ENCODE measurements around the gene SLC35F1. TPM values are rescaled to one million over a fixed set of nuclear protein-coding genes. Genes with fewer than 3 reads are reported as not detected.
A peak's percentile ranks its signal among the peaks of the same experiment; 100 is the strongest.
"Not testable (repeated sequence)": the region's sequence is repeated elsewhere in the genome, so short reads cannot be mapped to it uniquely, and the experiment has no call there.

Gene SLC35F1
- total RNA-seq (2014; rRNA removed; shearing (Covaris generic)), result 0.68 and 0.84 TPM in 2 replicates

DNA sequence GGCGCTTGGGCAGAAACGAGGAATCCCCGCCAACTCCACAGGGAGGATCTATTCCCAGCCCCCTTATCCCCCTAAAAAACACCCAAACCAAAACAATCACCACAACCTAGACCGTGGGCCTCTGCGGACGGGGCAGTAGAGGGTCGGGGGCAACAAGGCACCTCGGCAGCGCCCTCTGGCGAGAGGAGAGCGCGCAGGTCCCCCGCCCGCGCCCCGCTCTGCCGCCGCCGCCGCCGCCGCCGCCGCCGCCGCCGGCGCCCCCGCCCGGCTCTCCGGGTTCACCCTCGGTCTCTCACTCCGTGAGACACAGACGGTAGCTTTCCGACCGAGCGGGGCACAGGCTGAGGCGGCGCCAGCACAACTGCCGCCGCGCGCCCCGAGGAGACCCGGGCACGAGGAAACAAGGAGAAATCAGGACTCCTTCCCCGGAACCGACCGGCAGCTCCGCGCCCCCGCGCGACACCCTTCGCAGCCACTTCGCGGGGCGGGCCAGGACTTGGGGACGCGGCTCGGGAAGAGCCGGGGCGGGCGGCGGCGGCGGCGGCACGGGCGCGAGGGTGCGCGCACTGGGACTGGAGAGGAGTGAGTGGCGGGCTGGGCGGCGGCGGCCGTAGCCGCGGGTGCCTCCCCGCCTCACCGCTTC lies at the start of gene SLC35F1:
TSS of gene SLC35F1 (plus strand) at position 307 of the 643 bp plus-strand sequence.
- DNase-seq (ENCODE audit: low read depth), result no peak

DNA sequence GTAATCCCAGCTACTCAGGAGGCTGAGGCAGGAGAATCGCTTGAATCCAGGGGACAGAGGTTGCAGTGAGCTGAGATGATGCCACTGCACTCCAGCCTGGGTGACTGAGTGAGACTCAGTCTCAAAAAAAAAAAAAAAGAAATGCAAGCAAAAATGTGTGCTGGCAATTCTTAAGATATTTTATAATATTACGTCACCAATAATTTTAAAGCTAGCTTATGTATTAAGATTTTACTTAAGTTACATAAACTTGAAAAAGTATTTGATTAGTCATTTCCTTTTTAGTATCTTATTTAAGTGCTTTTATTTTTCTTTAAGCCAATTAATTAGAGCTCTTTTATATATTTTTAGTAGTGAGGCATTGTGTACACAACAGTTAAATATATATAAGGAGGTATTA lies 48.5 kb upstream of the SLC35F1 start:
- DNase-seq (ENCODE audit: low read depth), result not testable (repeated sequence)

DNA sequence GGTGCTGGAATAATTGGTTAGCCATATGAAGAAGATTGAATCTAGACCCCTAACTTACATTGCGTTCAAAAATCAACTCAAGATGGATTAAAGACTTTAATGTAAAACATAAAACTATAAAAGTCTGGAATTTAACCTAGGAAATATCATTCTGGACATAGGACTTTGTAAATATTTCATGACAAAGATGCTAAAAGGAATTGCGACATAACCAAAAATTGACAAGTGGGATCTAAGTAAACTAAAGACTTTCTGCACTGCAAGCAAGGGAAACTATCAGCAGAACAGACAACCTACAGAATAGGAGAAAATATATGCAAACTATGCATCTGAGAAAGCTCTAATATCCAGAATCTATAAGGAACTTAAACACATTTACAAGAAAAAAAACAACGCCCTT lies 45.5 kb upstream of the SLC35F1 start:
- DNase-seq (ENCODE audit: low read depth), result no peak

DNA sequence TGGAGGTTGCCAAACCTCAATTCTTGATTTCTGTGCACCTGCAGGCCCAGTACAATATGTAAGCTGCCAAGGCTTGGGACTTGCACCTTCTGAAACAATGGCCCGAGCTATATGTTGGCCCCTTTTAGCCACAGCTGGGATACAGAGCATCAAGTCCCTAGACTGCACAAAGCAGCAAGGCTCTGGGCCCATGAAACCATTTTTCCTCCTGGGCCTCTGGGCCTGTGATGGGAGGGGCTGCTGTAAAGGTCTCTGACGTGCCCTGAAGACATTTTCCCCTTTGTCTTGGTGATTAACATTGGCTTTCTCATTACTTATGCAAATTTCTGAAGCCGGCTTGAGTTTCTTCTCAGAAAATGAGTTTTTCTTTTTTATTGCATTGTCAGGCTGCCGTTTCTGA lies 40.5 kb upstream of the SLC35F1 start:
- no peak for DNase-seq (ENCODE audit: low read depth)

DNA sequence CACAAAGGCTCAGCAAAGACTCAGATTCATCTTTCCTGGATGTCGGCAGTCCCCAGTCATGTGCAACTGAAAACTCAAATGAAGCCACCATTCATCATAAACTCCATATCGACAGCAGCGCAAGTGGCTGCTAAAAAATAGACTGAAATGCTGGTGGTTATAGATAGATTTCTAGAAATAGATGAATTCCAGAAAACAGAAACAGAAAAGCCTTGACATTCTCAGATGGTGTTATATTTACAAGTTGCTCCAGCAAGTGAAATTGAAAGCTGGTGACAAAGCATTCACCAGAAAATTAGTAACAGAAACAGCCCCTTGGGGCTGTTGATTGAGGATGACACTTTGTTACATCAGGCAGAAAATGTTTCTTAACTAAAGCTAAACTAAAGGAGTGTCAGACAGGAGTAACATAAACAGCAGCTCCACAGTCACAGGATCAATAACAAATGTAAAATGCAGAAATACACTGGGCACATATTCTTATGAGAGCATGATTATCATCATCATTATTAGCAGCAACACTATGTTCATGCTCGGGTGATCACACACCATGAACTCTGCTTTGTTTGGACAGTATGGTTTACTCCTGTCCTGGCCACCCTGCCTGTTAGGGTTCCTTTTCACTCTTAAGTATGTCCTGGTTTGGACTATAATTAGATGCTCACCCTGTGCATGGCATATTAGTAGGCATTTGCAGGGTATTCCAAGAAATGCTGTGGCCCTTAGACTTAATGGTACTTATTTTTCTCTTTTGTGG lies 36.4 kb upstream of the SLC35F1 start:
- DNase-seq (ENCODE audit: low read depth), result no peak

DNA sequence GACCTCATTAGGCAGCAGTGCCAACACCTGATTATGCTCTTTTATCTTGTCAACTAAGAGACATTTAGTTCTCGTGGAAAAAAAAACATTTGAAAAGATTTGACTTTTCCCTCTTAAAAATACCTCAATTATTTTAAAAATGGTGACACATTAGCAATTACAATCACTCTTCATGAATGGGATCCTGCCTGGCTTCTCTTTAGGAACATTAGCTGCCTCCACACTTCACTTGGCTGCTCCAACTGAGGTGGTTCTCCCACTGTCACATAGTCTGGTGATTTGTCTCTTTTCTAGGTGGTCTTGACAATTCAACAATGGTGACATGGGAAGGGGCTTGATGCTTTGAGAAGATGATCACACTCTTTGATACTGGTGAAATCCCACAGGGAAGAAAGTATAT lies 26.2 kb upstream of the SLC35F1 start:
- DNase-seq (ENCODE audit: low read depth), result no peak

- no peak for DNase-seq (ENCODE audit: low read depth)
Observed at GRCh38 chr6:117890172-117890571, 16.9 kb upstream of the SLC35F1 start.

- peak; percentile 15 for DNase-seq (ENCODE audit: low read depth)
Observed at GRCh38 chr6:117906507-117906957, 532 bp upstream of the SLC35F1 start.

DNA sequence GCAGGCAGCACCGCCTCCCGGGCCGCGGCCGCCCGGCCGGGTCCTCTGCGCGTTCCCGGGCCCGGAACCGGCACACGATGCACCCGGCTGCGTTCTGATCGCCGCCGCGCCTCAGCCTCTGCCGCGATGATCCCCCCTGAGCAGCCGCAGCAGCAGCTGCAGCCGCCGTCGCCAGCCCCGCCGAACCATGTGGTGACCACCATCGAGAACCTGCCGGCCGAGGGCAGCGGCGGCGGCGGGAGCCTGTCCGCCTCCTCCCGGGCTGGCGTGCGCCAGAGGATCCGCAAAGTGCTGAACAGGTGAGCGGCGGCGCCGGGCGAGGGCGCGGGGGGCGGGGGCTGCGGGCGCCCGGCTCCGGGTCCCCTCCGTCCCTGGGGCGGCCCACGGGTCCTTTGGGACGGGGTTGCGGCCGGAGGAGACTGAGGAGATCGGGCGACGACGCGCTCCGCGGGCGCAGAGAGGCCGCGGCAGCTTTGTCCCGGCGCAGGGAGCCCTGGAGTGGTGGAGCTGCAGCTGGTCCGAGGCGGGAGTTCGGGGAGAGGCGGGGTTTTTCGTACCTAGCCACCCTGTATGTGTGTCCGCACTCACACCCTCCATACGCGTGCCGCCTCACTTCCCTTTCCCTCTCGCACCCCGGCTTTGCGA lies 659 bp downstream of the SLC35F1 start:
- DNase-seq (ENCODE audit: low read depth), result no peak

GRCh38 chr6:117908246-117909068 lies 1.4 kb downstream of the SLC35F1 start:
- no peak for DNase-seq (ENCODE audit: low read depth)

GRCh38 chr6:117909638-117910037 lies 2.6 kb downstream of the SLC35F1 start:
- no peak for DNase-seq (ENCODE audit: low read depth)

DNA sequence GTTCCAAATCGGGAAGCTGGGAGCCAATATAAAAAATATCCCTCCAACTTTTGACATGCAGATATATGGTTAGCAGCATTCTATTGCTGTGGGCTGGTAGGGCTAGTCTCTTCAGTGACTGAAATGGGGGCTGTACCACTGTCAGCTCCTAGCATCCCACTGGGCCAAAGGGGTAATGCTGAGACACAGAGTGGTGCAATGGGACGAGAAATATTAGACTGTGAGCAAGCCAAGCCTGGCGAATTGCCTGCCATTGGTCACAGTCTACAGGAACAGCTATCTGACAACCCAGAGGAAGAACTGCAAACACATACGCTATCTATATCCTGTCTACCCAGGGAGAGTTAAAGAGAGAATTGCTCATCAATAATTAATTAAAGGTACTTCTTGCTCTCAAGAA lies 3.5 kb downstream of the SLC35F1 start:
- DNase-seq (ENCODE audit: low read depth), result no peak

GRCh38 chr6:117911150-117911549 lies 4.1 kb downstream of the SLC35F1 start:
- DNase-seq (ENCODE audit: low read depth), result no peak

- DNase-seq (ENCODE audit: low read depth), result no peak
Observed at GRCh38 chr6:117911660-117912059, 4.6 kb downstream of the SLC35F1 start.

DNA sequence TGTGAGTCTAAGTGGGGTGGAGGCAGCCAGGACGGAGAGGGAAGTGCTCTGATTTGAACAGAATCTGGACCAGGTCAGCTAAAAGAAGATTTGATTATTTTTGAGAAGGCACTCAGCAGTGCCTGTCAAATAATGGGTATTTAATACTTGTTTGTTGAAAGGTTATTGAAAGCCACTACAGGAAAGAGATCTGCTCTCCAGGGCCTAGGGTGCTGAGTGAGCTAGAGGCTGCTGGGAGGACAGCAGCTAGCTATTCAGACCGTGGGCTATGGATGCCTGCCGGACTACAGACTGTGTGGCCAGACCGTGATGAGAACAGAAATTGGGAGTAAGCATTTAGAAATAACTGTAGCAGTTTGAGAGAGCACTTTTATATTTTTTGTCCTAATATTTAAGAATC lies 8.8 kb downstream of the SLC35F1 start:
- DNase-seq (ENCODE audit: low read depth), result no peak

DNA sequence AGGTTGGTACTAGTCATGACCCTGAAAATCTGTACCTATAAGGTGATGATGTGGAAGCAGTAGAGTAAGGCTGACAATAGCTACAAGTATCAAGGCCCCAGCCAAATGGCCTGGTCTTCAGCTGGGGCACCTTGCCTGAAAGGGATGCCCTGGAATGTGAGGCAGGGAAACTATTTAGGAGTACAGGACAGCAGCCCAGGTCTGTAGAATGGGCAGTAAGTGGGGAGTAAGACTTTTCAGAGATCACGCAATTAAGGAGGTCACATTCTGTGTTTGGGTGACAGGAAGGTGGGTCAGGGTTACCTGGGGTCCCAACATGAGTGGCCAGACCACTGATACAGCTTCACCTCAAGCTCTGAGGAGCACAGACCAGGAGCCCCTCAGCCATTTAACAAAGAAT lies 9.4 kb downstream of the SLC35F1 start:
- no peak for DNase-seq (ENCODE audit: low read depth)

DNA sequence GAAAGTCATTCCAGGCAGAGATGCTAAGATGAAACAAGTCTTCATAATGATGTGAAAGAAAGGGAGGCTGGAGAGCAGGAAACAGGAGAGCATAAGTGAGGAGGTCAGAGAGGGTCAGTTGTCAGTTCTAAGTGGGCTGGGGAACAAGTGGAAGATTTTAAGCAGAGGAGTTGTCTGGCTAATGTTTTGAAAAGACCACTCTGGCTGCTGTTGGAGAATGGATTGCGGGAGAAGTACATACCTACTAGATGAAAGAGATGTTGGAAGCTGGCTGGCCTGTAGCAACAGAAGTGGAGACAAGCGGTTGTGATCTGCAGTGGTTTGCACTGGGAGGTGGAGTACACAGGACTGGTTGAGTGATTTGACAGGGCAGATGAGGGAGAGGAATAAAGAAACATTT lies 10.1 kb downstream of the SLC35F1 start:
- DNase-seq (ENCODE audit: low read depth), result no peak

GRCh38 chr6:117918454-117918853 lies 11.4 kb downstream of the SLC35F1 start:
- DNase-seq (ENCODE audit: low read depth), result no peak

DNA sequence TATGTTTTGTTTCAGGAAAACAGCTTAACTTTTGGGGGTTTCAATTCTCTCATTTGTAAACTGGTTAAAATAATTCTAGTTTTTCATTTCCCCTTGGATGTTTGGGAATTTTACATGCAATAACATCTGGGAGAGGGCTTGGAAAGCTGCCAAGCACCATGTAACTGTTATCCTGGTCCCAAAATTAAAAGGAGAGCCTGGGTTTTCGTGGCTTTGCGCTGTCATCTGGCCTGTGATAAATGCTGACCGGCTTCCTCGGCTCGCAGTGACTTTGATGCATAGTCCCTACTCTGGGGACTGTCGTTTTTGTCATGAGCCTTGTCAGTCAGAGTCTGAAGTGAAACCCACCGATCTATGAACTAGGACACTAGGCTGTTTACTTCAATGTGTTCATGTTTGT lies 12.2 kb downstream of the SLC35F1 start:
- DNase-seq (ENCODE audit: low read depth), result no peak

DNA sequence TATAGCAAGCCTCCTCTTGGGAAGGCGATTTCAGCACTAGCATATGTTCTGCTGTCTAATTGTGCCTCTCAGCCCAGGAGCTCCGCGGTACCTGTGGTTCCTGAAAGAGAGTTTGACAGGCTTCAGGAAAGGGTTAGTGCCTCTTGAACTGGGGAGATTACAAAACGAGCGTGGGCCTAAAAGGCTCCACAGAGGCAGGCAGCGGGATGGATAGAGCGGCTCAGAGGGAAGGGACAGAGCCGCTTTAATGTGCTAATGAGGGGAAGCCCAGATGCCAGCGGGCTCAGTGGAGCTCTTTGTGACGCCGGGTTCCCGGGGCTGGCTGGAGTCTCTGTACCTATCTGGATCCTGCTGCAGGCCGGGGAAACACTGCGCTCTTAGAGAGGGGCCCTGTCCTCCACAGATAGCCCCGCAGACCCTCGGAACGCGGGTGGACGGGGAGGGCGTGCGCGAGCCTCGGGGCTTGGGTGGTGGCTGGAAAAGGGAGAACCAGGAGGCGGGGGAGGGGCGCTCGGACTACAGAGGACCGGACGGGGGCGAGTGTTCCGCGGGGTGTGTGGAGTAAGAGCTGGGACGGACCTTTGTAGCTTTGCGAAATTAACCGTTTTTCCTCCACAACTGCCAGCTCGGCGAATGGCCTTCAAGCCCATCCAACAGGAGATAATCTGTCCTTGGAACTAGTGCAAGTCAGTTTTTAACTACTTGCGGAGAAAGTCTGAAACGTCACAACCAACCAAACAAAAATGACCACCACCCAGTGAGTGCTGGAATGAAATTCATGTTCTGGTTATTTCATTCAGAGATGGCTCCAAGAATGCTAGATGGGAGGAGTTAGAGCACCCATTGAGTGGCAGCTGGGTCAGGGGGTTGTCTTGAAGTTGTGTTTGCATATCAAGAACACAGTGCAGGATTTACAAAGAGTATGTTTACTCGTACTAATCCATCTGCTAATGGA lies 13.0 kb downstream of the SLC35F1 start:
- DNase-seq (ENCODE audit: low read depth), result peak; percentile 15

DNA sequence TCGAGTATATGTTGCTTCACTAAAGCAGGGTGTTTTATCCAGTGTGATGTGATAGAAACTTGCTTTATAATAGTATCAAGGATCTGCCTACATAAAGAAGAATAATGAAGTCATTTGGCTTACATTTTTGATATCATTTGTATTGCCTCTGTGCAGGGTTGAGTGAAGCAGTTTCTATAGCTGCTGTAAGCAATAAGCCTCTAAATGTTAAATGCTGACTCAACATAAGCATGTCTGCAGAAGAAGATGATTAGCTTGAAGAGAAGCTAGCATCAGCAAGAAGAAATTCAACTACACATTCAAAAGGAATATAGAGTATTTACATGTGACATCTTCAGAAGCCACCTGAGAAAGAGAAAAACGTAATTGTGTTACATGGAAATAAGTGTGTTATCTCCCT lies 17.6 kb downstream of the SLC35F1 start:
- DNase-seq (ENCODE audit: low read depth), result no peak

Measured in RPMI7951 (cell line).